A673 (cell line): ENCODE data around the gene BACH2.

Source experiments
- EZH2 ChIP-seq: fragments of 200-600 bp; sonication (generic); IDR thresholded peaks from 2 replicates; pipeline ENCODE4 v1.6.1; 2017; ENCODE audit warnings: borderline replicate concordance, low read depth, mild to moderate bottlenecking, mixed read lengths, antibody characterized with exemption, low read length; ENCODE audit not compliant: poor library complexity, severe bottlenecking
- TF ChIP-seq, protein P1 (sequence below): fragments of 300-800, 200-600 bp; sonication (generic); conservative IDR thresholded peaks from 2 replicates; pipeline ENCODE4 v1.5.1; 2017; ENCODE audit warnings: low read depth, mild to moderate bottlenecking, antibody characterized with exemption, low read length, moderate library complexity, mixed read lengths

- TF ChIP-seq, protein P1, sequence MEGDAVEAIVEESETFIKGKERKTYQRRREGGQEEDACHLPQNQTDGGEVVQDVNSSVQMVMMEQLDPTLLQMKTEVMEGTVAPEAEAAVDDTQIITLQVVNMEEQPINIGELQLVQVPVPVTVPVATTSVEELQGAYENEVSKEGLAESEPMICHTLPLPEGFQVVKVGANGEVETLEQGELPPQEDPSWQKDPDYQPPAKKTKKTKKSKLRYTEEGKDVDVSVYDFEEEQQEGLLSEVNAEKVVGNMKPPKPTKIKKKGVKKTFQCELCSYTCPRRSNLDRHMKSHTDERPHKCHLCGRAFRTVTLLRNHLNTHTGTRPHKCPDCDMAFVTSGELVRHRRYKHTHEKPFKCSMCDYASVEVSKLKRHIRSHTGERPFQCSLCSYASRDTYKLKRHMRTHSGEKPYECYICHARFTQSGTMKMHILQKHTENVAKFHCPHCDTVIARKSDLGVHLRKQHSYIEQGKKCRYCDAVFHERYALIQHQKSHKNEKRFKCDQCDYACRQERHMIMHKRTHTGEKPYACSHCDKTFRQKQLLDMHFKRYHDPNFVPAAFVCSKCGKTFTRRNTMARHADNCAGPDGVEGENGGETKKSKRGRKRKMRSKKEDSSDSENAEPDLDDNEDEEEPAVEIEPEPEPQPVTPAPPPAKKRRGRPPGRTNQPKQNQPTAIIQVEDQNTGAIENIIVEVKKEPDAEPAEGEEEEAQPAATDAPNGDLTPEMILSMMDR, result no peak
- TF ChIP-seq EZH2, result no peak
These were observed 345.7 kb downstream of the BACH2 start for GRCh38 chr6:89950879-89951391.
